Cardiac fibroblast (primary cell): ENCODE results near the gene KIAA1217.

Experiments used
- DNase-seq, 2 donors: peaks; one replicate each; pipeline versions ENCODE4 v3.0.0 to v3.0.0-alpha.2; 2010; ENCODE audit warnings: low read depth in 2 of 2
- H3K4me3 ChIP-seq, 2 donors: replicated peaks in 1 of 2; 1 replicate in 1 of 2; 2 replicates in 1 of 2; pipeline ENCODE4 v1.5.1; 2011; ENCODE audit warnings: low read depth in 2 of 2, low read length in 2 of 2, mild to moderate bottlenecking in 2 of 2, moderate library complexity in 1 of 2
- CTCF ChIP-seq: IDR thresholded peaks from one replicate; pipeline ENCODE4 v1.5.1; 2011; ENCODE audit warnings: low read depth, mild to moderate bottlenecking, low read length, inconsistent platforms

Gene KIAA1217

DNA sequence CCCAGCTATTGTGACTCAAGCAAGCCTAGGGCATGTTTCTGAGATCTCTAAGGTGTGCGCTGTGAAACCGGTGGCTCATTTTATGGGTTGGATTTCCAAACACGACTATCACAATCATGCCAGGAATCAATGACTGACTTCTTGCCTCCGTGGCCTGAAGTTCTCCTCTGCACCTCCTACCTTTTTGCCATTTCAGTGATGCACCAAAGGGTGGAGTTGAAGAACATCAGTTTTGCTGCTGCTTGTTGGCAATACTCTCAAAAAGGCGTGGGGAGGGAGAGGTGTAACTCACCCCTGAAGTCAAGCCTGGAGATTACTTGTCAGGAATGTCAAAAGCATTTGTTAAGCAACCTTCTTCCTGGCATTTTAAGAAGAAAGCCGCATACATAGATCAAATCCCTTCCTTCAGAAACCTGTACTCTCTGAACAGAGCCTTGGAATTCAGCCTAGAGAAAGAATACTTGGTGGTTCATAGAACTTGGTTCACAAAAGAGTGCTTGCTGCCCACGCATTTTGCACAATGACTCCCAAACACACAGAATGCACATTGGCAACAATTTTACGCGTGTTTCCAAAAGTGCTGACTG lies 41.0 kb downstream of the KIAA1217 start:
- DNase-seq, result peak; percentile 56 to 72
- no peak for TF ChIP-seq CTCF
- no peak overlapping the region for H3K4me3 ChIP-seq

- no peak for DNase-seq
- TF ChIP-seq CTCF, result no peak
- H3K4me3 ChIP-seq, result no peak overlapping the region
These were observed 42.6 kb downstream of the KIAA1217 start for GRCh38 chr10:24251547-24251946.

GRCh38 chr10:24254180-24254579 lies 45.2 kb downstream of the KIAA1217 start:
- peak; percentile 41 to 57 for DNase-seq
- no peak for TF ChIP-seq CTCF
- H3K4me3 ChIP-seq, result no peak overlapping the region

- TF ChIP-seq CTCF, result no peak
- H3K4me3 ChIP-seq, result no peak overlapping the region
- DNase-seq, result no peak
These were observed 46.4 kb downstream of the KIAA1217 start for GRCh38 chr10:24255115-24255880.

DNA sequence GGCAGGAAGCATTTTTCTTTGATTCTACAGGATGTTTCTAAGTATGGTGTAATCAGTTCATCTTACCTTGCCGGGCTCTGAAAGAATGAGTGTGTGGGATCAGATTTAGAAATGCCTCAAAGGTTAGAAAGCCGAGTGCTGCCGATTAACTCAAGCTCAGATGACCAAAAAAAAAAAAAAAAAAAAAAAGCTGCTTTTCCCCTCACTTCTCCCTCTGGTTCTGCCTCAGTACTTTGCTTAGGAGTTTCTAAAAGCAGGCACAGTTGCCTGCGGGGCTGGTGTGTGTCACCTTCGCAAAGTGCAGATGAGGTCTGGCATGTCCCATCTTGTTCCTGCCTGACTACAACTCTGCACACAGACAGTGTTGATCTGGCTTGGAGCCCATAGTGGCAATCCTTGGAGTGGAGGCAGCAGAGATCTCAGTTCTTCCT lies 47.0 kb downstream of the KIAA1217 start:
- H3K4me3 ChIP-seq, result no peak overlapping the region
- no peak for TF ChIP-seq CTCF
- peak in 1 of 2 donors; percentile 20 for DNase-seq

GRCh38 chr10:24256619-24257107 lies 47.7 kb downstream of the KIAA1217 start:
- H3K4me3 ChIP-seq, result no peak overlapping the region
- TF ChIP-seq CTCF, result no peak
- DNase-seq, result peak in 1 of 2 donors; percentile 10
